ENCODE data around the gene LAGE3.
"Not testable (repeated sequence)": the region's sequence is repeated elsewhere in the genome, so short reads cannot be mapped to it uniquely, and the experiment has no call there.

LAGE3 gene

DNA sequence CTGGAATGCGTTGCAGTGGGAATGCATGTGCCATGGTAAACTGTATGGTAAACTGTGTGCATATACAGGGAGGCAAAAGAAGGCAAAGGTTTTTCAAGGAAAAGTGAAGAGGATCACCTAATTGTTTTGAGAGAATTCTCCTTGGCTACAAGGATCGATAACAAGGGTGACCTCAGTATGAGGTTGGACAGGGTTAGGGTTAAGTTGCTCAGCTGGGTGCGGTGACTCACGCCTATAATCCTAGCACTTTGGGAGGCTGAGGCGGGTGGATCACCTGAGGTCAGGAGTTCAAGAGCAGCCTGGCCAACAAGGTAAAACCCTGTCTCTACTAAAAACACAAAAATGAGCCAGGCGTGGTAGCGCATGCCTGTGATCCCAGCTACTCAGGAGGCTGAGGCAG, 22.3 kb upstream of the LAGE3 start:
- DNase-seq, result not testable (repeated sequence)

DNA sequence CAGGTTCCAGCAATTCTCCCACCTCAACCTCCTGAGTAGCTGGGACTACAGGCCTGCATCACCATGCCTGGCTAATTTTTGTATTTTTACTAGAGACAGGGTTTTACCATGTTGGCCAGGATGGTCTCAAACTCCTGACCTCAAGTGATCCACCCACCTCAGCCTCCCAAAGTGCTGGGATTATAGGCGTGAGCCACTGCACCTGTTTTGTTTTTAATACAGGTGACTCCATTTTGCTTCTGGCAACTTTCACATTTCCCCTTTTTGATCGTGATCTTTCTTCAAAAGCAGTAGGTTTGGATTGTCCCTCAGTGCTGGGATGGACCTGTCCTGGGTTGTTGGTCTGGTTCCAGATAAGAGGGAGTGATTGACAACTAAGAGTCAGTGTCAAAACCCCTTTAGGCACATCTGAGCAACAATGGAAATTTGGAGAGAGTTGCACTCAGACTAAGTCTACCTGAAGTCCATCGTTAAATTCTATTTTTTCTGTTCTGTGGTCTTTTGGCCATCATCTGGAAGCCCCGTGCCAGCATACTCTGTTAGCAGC, 17.6 kb upstream of the LAGE3 start:
- not testable (repeated sequence) for DNase-seq

DNA sequence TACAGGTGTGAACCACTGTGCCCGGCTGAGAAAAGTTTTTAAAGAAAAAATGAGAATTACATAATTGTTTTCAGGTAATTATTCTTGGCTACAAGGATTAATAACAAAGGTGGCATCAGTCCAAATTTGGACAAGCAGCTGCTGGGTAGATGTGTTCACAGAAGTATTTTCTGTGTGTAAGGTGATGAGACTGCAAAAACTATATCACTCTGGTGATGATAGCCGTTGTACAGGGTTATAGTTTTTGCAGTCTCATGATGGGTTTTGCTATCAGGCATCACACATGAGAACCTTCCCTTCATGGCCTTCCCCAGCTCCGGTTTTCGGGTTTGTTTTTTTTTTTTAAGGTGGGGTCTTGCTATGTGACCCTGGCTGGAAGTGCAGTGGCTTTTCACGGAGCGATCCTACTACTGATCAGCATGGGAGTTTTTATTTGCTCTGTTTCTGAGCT, 16.4 kb upstream of the LAGE3 start:
- DNase-seq, result no peak

DNA sequence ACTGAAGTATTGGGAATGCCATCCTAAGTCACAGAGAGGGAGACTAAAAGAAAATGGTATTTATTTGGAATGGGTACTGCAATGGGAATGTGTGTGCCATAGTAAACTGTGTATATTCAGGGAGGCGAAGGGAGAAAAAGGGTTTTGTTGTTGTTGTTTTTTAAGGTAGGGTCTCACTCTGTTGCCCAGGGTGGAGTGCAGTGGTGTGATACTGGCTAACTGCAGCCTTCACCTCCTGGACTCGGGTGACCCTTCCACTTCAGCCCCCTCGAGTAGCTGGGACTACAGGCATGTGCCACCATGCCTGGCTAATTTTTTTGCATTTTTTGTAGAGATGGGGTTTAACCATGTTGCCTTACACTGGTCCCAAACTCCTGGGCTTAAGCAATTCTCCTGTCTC, 15.6 kb upstream of the LAGE3 start:
- DNase-seq, result no peak

DNA sequence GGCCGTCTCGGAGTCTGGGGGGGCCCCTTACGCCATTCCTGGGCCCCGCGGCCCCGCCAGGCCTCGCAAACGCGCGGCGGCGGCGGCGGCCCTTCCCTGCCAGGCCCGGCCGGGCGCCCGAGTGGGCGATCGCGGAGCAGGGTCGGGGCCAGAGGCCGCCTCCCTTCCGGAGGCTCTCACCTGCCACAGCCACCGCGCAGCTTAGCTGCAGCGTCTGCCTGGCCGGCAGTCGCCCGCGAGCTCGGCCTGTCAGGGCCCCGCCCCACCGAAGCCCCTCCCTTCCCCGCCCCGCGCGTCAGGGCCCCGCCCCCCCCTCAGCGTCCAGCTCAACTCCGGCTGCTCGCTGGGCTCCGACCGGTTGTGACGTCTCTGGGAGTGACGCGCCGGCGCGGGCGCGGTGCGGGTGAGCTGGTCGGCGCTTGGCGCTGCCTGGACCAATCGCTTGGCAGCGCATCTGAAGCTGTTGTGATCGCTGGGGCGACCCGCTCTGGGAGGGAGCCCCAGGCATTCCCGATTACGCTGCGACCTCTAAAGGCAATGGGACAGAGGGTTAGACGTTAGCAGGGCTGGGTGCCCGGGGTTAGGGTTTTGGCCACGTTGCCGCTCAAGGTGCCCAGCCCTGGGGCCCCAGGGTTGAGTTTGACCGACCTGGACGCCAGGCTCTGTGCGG, 11.5 kb upstream of the LAGE3 start, which contains the start of gene SLC10A3:
Gene SLC10A3, minus strand, starts transcription at position 216 of the 670 bp plus-strand sequence. CDS start 1,689 bp downstream, outside the sequence.
- DNase-seq, result peak; percentile 24

DNA sequence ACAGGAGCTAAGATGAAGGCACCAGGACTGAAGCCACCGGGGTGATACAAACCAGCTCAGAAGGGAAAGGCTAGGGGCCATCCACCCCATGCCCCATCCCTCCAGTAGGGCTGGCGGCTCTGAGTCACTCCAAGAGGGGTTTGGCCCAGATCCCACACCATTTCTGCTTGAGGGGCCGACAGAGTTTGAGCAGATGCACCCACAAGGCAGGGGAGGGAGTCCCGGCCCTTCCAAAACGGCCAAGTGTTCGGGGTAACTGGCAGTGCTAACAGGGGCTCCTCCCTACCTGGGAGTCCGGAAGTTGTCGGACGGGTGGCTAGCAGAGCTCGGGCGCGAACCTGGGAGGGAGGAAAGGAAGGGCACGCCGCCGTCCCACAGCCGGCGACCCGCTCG, 10.9 kb upstream of the LAGE3 start:
- no peak for DNase-seq

DNA sequence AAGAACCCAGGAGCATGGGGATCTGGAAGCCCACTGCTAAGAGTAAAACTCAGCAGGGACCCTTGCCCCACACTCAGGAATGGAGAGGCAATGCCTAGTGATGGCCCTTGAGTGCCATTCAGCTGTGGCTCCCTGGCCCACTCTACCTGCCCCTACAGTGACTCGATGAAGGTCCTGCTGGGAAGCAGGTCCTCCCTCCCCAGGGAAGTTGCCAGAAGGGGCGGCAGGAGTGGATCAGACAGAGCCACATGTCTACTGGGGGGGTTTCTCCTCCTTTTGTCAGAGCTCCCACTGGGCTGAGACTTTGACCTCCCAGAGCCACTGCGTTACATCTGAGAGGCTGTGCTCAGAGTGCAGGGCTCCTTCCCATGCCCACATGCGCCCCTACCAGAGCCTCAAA, 10.1 kb upstream of the LAGE3 start:
- DNase-seq, result no peak

DNA sequence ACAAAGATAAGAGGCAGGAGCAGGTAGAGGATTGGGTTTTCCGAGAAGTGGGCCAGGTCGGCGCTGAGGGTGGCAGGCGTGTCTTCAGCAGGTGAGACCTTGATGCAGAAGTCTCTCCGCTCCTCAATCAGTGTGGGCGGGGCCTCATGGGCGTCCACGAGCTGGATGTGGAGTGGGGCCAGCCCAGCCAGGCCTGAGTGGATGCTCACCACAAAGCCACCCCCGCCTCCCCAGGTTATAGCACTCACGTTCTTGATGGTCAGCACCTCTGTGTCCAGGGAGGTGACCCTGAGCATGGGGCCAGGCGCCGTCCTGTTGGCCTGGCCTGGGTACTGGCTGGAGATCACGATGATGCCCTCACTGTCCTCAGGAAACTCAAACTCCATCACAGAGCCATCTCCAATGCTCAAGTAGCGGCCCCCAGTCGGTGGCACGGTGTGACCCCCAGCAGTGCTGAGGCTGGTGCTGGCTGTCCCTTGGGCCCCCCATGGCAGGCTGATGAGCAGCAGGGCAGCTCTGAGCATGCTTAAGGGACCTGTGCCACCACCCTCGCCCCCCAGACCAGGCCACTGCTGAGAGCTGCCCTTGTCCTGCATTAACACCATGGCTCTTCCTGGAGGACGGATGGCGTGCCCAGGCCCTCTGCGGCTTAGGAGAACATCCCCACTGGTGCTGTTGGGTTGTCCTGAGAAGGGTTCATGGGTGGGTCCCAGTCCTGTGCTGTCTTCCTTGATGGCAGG, 9.4 kb upstream of the LAGE3 start:
- DNase-seq, result no peak

DNA sequence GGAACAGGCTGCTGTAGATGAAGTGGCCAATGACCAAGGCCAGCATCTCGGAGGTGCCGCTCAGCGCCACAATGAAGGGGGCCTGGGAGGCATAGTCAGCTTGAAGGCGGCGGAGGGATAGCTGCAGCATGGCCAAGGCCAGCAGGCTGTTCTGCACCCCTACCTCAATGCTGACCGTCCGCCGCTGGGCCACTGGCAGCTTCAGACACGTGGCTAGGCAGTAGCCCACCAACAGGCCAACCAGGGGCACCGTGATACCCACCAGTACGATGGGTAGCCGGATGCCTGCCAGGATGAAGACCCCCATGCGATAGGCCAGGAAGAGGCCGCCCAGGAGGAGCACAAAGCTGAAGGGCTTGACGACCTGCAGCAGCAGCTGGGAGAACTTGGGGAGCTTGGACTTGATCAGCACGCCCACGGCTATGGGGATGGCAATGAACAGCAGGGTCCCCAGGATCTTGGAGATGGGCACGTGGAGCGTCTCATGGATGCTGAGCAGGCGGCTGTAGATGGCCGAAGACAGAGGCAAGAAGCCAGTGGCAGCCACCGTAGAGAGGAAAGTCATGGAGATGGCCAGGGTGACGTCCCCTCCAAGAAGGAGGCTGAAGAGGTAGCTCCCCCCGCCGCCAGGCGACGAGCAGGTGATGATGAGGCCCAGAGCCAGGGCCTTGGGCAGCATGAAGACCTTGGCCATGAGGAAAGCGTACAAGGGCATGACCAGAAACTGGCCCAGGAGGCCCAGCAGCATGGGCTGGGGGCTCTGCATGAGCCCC, 8.6 kb upstream of the LAGE3 start:
- no peak for DNase-seq

DNA sequence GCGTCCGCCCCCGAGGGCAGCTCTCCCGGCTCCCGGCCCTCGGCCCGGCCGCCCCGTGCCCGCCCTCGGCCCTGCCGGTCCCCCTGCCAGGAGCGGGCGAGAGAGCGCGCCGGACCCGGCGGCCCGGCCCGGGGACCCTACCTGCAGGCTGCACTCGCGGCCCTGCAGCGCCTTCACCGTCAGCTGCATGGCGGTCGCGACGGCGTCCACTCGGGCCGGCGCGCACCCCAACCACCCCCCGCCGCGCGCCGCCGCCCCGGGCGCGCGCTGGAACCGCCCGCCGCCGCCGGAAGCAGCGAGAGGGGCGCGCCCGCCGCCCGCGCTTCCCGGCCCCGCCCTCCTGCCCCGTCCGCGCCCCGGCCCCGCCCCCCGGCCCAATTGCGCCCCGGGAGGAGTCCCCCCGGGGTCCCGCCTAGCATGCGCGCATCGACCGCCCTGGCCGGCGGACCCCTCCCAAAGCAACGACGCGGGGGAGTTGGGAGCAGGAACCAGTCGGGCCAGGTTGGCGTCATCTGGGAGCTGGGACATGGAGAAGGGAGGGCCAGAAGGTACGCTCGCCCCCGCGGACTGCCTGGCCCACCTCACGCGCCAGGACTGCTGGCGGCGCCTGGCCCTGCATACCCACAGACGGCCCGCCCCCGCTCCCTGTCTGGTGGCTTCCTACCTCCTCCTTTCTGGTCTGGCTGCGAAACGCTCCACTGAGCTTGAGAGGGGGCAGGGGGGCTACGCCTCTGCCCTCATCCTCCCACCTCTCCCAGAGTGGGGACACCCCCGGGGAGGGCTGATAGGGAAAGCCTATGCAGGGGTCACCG, 7.5 kb upstream of the LAGE3 start, which contains the start of gene UBL4A:
Gene UBL4A, minus strand, starts transcription at position 220 of the 812 bp plus-strand sequence. Its CDS starts 31 bp downstream, at position 189.
- no peak for DNase-seq

DNA sequence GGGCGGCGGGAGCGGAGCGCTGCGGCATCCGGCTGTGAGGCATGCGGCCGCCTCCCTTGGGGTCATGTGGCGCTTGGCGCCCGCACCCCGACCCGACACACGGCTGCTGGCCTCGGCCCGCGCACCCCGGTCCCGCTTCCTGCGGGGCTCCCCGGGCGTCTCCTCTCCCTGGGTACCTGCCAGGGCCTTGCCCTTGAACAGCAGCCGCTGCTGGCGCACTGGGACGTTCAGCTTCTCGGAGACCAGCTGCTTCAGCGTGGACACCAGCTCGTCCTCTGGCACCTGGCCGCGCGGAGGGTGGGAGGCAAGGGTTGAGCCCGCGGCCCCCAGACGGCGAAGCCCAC, 6.9 kb upstream of the LAGE3 start:
- DNase-seq, result no peak

DNA sequence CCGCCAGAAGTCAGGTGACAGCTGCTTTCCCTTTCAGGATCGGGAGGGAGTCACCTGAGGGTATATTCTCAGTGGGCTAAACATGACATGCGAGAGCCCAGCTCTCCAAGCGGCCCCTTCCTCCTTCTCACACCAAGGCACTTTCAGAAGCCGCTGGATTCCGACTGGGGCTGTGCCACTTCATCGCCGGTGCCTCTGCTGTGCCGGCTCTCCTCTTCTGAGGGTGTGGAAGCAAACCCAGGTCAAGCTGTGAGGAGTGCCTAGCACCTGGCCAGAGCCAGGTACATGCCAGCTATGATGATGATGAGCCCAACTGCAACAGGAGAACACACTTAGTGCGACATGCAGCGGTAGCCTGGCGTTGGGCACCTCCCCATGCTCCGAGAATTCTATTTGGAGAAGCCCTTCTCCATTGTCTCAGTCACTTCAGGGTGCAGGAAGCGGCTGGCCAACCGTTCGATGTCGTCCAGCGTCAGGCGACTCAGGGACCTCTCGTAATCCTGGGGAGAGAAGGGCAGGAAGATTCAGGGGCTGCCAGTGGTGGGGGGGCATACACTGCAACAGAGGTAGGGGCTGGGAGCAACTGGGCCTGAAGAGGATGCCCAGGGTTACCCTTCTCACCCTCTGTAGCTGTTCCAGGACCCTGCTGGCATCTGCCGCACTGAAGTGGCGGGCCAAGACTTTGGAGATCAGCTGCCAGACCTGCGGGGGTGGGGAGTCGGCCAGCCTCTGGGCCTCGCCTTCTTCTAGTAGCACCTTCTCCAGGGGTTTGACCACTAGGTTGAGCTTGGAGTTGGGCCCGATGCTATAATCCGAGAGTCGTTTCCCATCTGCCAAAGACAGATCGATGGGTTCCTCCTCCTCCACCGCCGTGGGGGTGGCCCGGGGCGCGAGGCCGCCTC, 6.3 kb upstream of the LAGE3 start:
- no peak for DNase-seq

DNA sequence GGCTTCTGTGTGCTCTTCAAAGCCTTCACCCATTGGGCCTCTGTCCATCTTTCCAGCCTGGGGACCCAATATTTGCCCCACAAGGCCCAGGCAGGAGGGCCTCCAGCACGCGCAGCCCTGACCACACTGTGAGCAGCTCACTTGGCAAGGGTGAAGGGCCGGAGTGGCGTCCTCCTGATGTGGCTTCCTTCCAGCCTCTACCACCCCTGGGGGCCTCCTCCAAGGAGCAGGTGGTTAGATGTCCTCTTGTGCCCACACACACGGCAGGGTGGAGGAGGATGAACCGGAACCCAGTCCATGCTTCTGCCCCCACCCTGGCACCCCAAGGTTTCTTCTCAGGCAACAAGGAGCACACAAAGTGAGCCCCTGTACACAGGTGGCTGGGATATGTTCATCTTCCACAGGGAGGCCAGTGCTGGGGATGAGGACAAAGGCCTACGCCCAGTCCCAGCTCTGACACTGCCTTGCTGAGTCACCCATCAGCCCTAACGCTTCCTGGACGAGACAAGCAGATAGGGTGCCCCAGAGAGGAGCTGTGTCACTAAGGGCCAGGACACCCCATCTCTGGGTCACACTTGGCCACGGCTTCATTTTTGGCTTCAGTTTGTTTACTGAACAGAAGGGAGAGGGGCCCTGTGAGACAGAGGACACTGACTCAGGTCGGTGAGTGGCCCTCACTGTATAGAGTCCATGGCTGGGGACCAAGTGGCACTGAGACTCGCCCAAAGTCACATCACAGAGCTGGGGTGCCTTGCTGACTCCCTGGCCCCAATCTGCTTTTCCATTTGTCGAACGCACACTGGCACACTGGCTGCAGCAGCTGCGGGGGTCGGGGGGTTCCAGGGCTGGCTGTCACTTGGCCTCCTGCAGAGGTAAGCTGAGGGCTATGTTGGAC, 5.4 kb upstream of the LAGE3 start:
- DNase-seq, result no peak

DNA sequence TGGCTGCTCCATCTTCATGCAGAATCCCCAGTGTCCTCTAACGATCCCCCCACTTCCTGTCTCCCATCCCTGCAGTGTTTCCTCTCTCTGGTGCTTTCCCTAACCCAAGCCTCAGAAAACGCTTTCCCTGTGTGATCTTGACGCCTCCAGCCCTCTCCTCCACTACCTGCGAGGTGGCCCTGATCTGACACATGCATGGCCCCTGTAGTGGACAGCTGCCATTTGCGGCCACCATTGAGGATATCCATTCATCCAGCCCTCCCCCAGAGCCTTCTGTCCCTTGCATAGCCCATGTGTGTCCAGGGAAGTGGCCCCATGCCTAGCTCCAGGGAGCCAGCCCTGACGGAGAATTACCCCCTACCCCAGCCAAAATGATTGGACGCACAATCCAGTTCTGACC, 4.2 kb upstream of the LAGE3 start:
- DNase-seq, result no peak

DNA sequence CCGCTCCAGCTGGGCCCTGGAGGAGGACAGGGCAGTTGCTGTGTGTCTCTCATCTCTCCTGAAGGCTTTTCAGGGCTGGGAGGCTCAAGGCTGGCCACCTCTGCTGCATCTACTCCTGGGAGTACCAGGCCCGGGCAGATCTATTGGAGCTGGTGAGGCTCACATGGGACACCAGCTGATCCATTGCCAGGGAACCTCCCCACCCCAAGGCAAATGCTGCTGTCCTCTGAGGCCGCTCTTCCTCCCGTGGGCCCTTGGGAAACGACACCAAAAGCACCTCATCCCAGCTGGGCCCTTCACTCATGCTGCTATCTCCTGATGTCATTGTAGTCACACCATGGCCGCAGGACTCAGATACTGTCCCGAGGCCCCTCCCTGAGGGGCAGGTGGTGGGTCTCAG, 3.7 kb upstream of the LAGE3 start:
- DNase-seq, result no peak

DNA sequence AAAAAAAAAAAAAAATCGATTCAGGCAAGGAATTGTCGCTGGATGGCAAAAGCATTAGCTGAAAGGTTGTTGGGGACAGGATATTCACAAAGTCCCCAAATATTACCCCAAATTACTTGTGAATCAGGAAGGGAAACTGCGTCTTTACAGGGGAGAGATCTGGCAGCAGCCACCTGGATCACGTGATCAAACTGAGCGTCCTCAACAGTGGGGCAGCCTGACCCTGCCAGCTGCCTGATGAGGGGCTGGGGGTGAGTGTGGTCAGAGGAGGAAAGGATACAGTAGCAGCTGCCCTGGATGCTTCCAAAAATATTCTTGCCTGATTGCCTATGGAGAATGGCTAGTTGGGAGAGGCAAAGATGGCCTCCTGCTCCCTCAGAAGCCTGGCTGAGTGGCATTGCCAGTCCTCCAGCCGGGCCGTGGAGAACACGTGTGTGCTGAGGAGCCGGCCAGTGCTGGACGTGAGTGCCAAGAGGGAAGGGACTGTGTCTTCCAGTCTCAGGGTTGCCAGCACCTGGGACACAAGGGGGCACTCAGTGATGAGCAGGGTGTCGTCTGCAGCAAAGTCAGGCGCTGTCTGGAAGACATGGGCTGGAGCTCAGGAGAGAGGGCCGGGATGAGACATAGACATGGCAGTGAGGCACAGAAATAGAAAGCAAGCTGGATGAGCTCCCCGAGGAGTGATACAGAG, 3.0 kb upstream of the LAGE3 start:
- DNase-seq, result no peak

DNA sequence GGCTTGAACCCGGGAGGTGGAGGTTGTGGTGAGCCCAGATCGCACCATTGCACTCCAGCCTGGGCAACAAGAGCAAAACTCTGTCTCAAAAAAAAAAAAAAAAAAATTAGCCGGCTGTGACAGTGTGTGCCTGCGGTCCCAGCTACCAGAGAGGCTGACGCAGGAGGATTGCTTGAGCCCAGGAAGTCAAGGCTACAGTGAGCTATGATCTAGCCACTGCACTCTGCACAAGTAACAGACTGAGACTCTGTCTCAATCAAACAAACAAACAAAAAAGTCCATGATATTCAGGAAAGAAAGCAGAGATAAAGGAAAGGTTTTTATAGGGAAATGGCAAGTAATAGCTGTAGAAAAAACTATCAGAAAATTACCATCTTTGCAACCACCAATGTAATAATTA, 2.1 kb upstream of the LAGE3 start:
- DNase-seq, result no peak

DNA sequence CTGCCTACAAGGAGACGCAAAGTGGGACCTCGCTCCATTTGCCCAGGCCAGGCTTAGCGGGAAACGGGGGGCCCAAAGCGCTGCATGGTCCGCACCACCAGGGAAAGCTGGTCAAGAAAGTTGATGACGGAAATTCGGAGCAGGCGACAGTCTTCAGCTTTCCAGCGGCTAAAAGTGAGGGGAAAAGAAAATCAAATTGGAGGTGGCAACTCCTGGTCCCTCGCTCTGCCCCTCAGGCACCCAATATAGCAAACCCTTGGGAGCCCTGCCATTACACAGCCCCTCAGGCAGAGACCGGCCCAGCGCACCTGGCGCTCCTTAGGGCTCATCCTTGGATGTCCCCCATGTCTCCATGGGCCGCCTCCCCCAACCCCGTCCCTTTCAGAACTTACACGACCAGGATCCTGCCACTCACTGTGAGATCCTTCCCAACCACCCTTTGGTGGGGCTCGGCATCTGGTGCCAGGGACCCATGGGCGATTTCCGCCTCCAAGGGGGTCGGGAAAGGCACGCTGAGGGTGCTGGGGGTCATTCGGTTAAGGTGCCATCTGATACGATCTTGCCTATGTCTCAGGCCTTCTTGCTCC, 1.1 kb downstream of the LAGE3 start:
- no peak for DNase-seq

DNA sequence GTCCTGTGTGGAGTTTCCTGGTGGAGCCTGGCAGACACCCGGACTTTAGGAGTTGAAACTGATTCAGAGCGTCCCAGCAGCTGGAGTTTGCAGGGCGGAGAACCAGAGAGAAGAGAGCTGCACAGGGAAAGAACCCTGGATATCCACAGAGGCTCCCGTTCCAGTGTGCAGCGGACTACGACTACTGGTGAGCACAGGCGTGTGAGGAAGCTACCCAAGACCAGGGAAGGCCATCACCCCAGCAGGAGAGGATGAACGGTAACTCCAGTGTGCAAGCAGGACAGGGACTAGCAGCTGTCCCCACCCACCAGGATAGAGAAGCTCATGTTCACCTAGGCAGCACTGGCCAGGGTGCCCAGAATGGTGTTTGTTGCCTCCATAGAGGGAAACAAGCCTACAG, 2.3 kb downstream of the LAGE3 start:
- no peak for DNase-seq

Data from NCI-H2081 treated with DMSO at 0.1 percent for 48 hours (cell line).